Activated CD4-positive, alpha-beta T cell treated with anti-CD3 and anti-CD28 coated beads, Interleukin-2, Interleukin-6, amounts not matched to agents 100 ng/mL and 50 ng/mL, durations not matched to agents 16 hours and 8 hours (primary cell): ENCODE measurements around the gene KCNQ4.

Experiments
- DNase-seq: peaks from one replicate; pipeline ENCODE4 v3.0.0-alpha.2; 2020

KCNQ4 gene

DNA sequence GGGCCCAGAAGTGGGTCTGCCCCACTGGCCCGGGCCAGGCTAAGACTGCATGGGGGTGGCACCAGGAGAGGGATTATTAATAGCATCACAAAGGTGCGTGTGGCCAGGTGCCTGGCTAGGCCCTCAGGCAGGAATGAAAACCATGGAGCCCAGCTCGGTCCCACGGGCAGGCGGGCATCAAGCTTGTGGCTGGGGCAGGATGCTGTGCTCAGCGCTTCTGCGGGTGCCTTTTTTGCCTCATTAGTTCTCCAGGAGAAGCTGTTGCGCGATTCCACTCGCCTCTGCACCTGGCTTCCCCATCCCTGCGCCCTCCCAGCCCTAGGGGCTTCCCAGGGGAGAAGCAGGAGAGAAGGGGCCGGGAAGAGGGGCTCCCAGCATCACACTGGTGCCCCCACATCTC lies 39.3 kb downstream of the KCNQ4 start:
- no peak for DNase-seq

DNA sequence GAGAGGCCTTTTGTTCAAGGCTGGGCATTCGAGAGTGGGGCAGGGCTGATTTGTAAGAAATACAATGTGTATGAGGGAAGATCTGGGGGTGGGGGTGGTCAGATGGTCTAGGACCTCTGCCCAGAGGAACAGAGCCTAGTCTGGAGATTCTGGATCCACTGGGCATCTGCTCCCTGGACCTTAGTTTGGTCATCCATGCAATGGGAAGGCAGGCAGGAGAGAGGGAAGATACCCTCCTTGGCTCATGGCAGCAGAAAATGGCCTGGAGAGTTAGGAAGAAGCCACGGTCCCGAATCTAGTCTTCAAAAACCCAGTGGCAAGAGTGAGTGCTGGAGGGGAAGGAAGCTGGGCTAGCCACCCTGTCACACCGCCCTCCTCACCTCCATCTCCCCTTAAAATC lies 39.8 kb downstream of the KCNQ4 start:
- no peak for DNase-seq

GRCh38 chr1:40823983-40824382 lies 40.4 kb downstream of the KCNQ4 start:
- no peak for DNase-seq

GRCh38 chr1:40824591-40825434 lies 41.2 kb downstream of the KCNQ4 start:
- DNase-seq, result no peak

GRCh38 chr1:40825435-40825788 lies 41.8 kb downstream of the KCNQ4 start:
- DNase-seq, result no peak

GRCh38 chr1:40825996-40826395 lies 42.4 kb downstream of the KCNQ4 start:
- DNase-seq, result no peak

DNA sequence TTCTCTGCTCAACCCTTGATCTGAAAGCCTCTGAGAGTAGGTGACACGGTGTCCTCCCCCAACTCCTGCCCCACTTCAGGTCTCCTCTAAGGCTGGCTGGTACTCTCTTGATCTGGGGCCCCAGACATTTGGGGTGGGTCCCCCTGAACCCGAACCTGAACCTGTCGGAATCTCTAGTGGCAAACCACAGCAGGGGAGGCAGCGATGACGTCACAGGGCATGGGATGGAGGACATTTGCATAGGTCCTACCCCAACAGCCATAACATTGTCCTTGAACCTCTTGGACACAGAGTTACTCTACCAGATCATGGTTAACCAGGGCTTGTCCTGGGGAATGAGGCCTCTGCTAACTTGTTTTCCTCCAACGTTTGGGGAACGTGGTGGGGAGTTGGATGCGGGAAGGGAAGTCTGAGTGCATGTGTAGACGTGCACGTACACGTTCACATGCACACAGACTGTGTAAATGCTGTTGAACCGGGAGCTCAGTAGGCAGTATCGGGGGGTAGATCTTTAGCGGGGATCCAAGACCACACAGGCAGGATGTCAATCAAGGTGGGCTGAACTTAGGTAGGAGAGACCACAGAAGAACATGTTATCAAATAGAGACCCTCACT lies 46.2 kb downstream of the KCNQ4 start:
- no peak for DNase-seq

- no peak for DNase-seq
Observed at GRCh38 chr1:40830419-40830943, 46.9 kb downstream of the KCNQ4 start.

GRCh38 chr1:40831001-40831732 lies 47.6 kb downstream of the KCNQ4 start:
- no peak for DNase-seq

DNA sequence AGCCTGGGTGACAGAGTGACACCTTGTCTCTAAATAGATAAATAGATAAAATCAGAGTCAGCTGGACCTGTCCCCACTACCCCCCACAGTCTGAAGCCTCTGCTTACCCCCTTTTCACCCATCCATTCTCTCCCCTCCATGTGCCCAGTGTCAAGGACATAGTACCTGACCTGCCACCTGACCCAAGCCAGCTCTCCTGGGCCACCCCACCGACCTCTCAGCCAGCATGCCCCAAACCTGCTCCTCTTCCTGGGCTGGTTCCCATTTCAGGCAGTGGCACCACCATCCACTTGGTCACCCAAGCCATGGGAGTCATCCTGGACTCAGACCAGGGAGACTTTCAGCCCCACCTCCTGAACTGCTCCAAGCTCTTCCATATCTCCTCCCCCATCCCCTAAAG lies 50.4 kb downstream of the KCNQ4 start:
- no peak for DNase-seq

- DNase-seq, result no peak
Observed at GRCh38 chr1:40834968-40835545, 51.5 kb downstream of the KCNQ4 start.

GRCh38 chr1:40836283-40836682 lies 52.7 kb downstream of the KCNQ4 start:
- no peak for DNase-seq

GRCh38 chr1:40837601-40838000 lies 54.0 kb downstream of the KCNQ4 start:
- no peak for DNase-seq

DNA sequence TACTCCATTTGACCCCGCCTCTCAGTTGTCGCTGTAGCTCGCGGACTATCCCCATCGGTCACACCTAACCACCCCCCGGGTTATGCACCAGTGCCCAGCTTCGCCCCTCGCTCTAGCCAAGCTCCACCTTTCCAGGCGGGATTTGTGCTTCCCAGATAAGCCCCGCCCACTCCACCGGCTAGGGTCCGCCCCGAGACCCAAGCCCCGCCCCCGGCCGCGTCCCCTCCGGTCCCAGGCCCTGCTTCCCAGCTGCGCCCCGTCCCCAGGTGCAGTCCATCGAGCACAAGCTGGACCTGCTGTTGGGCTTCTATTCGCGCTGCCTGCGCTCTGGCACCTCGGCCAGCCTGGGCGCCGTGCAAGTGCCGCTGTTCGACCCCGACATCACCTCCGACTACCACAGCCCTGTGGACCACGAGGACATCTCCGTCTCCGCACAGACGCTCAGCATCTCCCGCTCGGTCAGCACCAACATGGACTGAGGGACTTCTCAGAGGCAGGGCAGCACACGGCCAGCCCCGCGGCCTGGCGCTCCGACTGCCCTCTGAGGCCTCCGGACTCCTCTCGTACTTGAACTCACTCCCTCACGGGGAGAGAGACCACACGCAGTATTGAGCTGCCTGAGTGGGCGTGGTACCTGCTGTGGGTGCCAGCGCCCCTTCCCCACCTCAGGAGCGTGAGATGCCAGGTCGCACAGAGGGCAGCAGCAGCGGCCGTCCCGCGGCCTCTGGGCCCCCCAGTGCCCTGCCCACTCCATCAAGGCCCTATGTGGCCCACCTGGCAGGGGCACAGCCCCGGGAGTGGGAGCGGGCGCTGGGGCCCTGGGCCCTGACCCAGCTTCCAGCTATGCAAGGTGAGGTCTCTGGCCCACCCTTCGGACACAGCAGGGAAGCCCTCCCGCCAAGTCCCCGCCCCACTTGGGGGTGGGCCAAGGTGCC lies 54.7 kb downstream of the KCNQ4 start:
- DNase-seq, result no peak

DNA sequence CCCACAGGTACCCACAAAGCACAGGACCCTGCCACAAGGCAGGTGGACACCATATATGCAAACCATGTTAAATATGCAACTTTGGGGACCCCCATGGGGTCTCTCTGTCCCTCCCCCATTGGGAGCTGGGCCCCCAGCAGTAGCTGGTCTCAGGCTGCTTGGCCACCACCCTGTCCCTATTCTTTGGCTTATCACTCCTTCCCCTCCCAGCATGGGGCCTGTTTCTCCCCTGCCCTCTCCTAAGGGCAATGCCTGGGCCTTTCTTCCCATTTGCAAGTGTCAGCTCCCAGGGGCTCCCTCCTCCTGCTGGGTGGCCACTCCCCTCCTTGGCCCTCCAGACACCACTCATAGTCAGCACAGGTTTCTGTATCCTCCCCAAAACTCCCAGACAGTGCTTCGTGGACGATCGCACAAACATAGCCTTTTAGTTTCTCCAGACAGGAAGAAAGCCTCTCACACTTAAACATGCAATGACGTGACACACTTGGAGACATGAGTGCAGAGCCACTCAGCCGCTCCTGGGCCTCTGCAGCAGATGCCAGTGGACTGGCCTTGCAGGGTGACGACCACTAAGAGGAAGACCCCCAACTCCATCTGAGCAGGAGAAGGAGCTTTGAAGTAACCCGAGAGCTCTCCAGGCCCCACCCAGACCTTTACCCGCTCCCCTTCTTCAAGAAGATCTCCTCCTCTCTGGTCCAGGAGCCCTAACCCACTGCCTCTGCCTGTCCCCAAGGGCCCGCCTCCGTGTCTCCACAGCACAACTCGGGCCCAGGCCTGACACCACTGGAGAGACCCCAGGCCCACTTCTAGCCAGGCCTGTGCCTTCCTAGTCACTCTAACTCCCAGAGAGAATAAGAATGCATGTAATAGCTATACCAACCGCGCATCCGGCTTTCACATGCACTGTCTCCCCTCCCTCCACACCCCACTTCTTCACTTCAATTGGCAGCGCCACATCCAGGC lies 55.7 kb downstream of the KCNQ4 start:
- no peak for DNase-seq

GRCh38 chr1:40839943-40840335 lies 56.4 kb downstream of the KCNQ4 start:
- DNase-seq, result no peak

GRCh38 chr1:40840526-40841323 lies 57.1 kb downstream of the KCNQ4 start:
- no peak for DNase-seq

DNA sequence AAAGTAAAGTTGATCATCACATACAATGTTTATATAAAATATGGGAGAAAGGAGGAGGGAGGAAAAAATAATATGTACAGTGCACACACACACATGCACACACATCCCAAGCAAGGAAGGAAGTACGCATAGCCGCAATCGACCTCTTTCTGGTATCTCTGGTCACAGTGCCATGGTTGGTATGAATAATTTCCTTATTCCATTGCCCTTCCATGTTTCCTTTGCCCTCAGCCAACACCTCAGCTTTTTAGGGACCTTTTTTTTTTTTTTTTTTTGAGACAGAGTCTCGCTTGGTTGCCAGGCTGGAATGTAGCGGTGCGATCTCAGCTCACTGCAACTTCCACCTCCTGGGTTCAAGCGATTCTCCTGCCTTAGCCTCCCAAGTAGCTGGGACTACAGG lies 58.0 kb downstream of the KCNQ4 start:
- no peak for DNase-seq

DNA sequence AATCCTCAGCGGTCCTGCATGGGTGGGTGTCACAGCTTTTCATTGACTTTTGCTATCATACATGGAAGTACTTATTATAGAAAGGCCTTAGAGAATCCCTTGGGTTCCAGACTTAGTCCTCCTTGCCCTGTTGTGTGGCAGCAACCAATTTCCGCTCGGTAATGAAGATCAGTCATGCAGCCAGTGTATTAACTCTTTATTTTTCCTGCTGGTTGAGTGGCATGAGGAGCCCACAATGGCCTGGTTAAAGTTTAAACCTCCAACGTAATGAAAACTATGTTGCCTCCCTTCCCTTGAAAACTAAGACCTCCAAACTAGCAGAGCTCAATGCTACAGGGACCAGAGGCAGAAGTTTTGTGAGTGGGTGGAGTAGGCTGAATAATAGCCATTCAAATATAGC lies 58.6 kb downstream of the KCNQ4 start:
- DNase-seq, result no peak

DNA sequence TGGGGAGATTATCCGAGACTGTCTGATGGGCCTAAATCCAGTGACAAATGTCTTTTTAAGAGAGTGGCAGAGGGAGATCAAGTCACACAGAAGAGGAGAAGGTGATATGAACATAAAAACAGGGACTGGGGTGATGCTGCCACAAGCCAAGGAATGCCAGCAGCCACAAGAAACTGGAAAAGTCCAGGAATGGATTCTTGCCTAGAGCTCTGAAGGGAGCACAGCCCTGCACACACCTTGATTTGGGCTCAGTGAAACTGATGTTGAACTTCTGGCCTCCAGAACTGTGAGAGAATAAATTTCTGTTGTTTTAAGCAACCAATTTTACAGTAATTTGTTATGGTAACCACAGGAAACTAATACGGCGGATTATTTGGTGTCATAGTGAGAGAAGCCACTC lies 59.1 kb downstream of the KCNQ4 start:
- DNase-seq, result no peak
